HPDE6-E6E7 (cell line): Measurements from ENCODE around the gene STRIP2.
"Not testable (repeated sequence)": the region's sequence is repeated elsewhere in the genome, so short reads cannot be mapped to it uniquely, and the experiment has no call there.

Experiments used
- DNase-seq: peaks from one replicate; pipeline ENCODE4 v3.0.0; 2011; ENCODE audit warnings: missing footprints; ENCODE audit errors: extremely low spot score

STRIP2 gene

GRCh38 chr7:129453510-129454248 lies 19.4 kb downstream of the STRIP2 start:
- DNase-seq, result no peak

GRCh38 chr7:129454249-129454551 lies 20.0 kb downstream of the STRIP2 start:
- DNase-seq, result no peak

- DNase-seq, result no peak
Measured at GRCh38 chr7:129456421-129456820, 22.2 kb downstream of the STRIP2 start.

- no peak for DNase-seq
Measured at GRCh38 chr7:129457101-129457500, 22.9 kb downstream of the STRIP2 start.

GRCh38 chr7:129458171-129458570 lies 23.9 kb downstream of the STRIP2 start:
- no peak for DNase-seq

GRCh38 chr7:129461809-129462208 lies 27.6 kb downstream of the STRIP2 start:
- no peak for DNase-seq

- DNase-seq, result no peak
Measured at GRCh38 chr7:129462420-129462819, 28.2 kb downstream of the STRIP2 start.

GRCh38 chr7:129464194-129464593 lies 30.0 kb downstream of the STRIP2 start:
- no peak for DNase-seq

- no peak for DNase-seq
Measured at GRCh38 chr7:129465080-129465479, 30.8 kb downstream of the STRIP2 start.

GRCh38 chr7:129466796-129467195 lies 32.6 kb downstream of the STRIP2 start:
- no peak for DNase-seq

GRCh38 chr7:129468087-129468486 lies 33.9 kb downstream of the STRIP2 start:
- no peak for DNase-seq

- DNase-seq, result no peak
Measured at GRCh38 chr7:129468547-129468946, 34.3 kb downstream of the STRIP2 start.

GRCh38 chr7:129469930-129470329 lies 35.7 kb downstream of the STRIP2 start:
- DNase-seq, result no peak

GRCh38 chr7:129470411-129470810 lies 36.2 kb downstream of the STRIP2 start:
- DNase-seq, result no peak

GRCh38 chr7:129471402-129471827 lies 37.2 kb downstream of the STRIP2 start:
- DNase-seq, result no peak

- DNase-seq, result not testable (repeated sequence)
Measured at GRCh38 chr7:129475931-129476330, 41.7 kb downstream of the STRIP2 start.

GRCh38 chr7:129476398-129476797 lies 42.2 kb downstream of the STRIP2 start:
- DNase-seq, result not testable (repeated sequence)

- DNase-seq, result no peak
Measured at GRCh38 chr7:129479831-129480230, 45.6 kb downstream of the STRIP2 start.

- DNase-seq, result no peak
Measured at GRCh38 chr7:129480674-129481363, 46.6 kb downstream of the STRIP2 start.

GRCh38 chr7:129481376-129481775 lies 47.1 kb downstream of the STRIP2 start:
- not testable (repeated sequence) for DNase-seq

GRCh38 chr7:129482781-129483180 lies 48.5 kb downstream of the STRIP2 start:
- no peak for DNase-seq

- DNase-seq, result no peak
Measured at GRCh38 chr7:129489491-129489890, 55.3 kb downstream of the STRIP2 start.

GRCh38 chr7:129492391-129492790 lies 58.2 kb downstream of the STRIP2 start:
- no peak for DNase-seq
